DMS114 treated with DMSO at 0.1 percent for 48 hours (cell line): ENCODE results near the gene MYO10.
"Not testable (repeated sequence)": the region's sequence is repeated elsewhere in the genome, so short reads cannot be mapped to it uniquely, and the experiment has no call there.

ENCODE experiments used
- DNase-seq: peaks from one replicate; lab custom pipeline; 2025; ENCODE audit not compliant: unreplicated experiment; lab: John Stamatoyannopoulos, UW

MYO10 gene

DNA sequence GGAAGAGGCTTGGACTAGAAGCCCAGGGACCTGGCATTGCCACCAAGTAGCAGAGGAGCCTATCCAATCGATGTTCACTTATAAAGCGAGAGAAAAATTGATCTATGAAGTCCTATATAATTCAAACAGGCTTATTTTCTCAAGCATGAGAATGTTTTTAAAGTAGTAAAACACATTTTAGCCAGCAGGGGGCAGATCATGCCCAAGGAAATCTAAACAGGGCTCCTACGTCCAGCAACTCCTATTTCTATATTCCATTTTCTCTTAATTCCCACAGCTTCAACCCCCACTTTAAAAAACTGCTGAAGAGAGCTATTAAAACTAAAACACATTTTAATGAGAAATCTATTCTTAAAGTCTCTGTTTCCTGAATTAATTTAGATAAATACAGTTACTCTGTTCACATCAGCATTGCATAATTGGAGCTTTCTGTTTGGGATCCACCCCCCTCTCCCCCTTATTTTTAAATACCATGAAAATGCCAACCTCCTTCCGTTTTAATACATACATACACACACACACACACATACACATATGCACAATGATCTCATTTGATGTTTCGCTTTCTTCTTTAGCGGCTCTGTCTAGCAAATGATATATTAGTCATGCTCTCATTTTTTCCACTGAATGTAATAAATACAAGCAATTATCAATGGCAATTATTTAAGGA is 144.9 kb downstream of the MYO10 start:
- peak; percentile 33 for DNase-seq

DNA sequence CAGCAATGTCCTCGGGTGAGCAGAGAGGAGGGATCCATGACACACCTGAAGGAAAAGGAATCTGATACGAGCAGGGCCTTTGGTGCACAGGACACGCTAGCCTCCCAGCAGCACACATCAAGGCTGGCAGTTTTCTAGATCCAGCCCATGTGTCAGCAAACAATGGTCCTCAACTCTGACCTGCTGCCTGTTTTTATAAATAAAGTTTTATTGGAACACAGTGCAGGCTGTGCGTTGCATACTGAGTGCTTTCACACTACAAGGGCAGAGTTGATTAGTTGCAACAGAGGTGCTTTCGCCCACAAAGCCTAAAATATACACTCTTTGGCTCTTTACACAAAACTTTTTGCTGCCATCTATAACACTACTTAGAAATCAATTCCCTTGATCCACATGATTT is 147.1 kb downstream of the MYO10 start:
- no peak for DNase-seq

DNA sequence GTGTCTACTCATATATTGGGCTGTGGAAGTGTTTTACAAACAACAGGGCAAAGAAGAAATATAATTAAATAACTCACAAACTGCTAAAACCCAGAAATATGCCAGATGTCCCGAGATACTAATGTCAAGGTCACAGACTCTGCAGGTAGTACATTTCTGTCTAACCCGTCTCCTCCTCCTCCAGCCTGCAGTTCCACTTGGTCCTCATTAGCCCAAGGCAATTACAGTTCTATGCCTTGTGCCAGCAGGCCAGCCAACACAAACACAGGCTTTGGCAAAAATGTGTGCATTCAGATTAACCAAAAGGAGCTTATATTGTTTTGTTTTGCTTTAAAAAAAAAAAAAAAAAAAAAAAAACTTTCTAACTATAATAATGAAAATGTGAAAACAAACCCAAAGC is 148.8 kb downstream of the MYO10 start:
- DNase-seq: no peak

DNA sequence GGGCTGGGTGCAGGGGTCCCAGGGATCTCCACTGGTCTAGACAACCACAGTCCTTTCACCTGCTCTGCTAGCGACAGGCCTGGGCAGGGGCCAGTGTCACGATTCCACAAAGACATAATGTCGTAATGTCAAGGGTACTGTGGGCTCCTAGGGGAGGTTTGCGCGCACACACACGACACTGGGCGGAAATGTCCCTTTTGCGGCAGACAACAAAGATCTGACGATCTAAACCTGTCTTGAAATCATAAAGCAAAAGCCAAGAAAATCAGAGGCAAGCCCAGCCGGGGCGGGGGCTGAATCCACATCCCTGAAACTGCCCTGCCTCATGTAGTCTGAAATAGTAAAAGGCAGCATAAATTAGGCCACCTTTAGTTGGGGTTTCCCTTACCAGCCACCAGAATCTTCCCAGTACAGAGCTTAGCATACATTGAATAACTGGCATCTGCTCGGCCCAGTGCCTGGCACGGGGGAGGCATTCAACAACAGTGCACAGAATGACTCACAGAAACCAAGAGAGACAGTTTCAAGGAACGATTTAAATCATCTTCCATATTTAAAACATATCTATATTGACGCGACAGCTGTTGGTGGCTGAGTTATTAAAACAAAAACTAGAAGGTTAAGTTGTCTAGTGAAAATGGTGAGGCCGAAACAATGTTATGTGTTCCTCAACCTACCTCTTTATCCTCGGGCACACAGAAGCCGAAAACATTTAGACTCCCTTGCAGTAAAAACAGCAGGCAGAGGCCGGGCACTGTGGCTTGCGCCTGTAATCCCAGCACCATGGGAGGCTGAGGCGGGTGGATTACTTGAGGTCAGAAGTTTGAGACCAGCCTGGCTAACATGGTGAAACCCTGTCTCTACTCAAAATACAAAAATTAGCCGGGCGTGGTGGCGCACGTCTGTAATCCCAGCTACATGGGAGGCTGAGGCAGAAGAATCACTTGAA is 151.0 kb downstream of the MYO10 start:
- DNase-seq: no peak

DNA sequence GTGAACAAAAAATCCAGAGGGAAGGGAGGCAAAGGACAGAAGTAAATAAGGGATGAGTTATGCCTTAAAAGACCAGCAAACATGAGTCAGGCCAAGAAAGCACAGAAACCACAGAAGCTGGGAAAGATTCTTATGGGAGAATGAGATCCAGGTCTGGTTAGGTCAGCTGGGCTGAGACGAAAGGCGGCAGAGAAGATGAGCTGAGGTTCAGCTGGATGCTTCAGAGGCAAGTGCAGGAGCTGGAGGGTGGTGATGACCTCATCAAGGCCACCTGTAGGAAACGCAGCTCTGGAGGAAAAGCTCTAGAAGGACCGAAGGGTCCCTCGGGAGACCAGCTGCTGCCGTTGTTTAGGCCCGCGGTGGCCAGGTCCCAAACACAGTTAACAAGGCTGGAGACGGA is 152.0 kb downstream of the MYO10 start:
- no peak for DNase-seq

DNA sequence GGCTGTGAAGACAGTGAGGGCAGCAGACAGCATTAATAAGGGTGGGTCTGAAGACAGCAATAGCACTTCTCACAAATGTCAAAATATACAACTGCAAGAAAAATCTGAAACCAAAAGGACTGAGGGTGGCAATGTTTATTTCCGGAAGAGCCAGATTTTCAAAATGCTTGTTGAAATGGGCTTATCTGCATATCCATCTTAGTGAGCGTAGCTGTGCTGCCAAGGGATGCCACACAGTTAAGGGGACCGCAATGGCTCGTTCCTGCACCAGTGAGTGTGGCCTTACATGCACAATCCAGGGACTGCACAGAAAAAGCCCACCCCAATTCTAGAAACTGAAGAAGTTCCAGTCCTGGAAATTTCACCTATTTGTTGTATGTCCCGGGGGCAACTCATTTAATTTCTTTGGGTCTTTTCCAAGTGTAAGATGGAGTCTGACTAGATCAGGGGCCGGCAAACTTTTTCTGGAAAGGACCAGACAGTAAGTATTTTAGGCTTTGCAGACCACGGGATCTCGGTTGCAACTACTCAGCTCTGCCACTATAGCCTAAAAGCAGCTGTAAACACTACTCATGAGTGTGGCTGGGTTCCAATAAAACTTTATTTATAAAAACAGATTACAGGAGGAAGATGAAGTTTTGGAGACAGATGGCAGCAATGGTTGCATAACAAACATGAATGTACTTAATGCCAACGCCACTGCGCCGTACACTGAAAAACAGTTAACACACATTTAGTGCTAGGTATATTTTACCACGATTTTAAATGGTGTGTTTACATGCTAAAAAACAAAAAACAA is 154.1 kb downstream of the MYO10 start:
- DNase-seq: no peak

DNA sequence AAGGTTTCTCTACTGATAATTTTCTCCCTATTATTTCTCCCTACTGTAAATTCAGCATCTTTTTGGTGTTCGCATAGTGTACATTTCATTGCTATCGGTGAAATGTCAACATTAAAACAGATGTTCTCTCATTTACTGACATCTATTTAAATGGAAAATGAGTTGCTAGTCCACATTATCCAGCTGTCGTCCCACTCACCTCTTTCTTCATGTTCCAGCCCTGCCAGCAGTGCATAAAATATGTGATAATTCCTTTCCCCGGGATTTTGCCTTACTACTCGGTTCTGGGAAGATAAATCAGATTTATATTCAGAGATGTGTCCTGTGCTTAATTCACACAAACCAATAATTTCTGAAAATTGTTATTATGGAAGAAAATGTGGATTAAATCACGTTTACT is 155.8 kb downstream of the MYO10 start:
- no peak for DNase-seq

DNA sequence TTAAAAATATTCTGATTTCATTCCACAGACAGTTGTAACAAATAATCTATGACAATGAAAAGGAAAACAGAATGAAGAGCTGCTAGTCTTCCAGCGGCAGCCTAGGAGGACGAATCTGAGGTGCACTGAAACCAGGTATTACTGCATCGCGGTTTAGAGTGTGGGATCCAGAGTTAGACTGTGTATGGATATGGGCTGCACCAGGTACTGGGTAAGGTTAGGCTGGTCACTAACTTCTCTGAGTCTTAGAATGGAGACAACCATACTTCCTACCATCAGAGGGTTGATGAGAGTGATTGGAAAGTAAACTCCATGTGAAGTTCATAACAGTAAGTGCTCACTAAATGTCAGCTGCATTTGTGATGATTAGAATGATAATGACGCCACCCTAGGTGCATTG is 158.7 kb downstream of the MYO10 start:
- DNase-seq: no peak

DNA sequence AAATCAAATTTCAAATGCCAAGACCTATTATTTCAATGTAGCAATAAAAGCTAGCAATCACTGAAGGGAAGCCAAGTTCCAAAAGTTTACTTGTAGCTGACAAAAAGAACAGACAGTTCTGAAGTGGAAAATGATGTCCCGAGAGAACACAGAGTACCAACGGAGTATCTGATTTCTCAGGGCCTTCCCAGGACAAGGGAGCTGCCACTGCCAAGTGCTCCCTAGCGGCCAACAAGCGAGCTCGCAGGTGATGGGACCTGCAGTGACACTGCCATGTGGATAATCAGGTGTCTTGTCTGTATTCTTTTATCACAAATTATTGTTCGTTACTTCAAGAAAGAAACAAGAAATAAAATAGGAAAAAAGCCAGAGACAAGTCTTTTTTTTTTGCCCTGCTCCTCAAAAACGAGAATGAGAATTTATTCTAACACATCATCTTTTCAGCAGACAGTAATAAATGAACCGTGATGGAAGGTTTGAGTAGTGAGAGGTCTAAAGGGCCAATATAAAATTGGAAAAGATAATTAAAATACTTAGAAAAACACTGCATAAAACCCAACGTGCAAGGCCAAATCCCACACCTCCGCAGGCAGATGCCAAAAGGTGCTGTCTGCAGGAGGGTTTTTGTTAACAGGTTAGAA is 159.4 kb downstream of the MYO10 start:
- DNase-seq: no peak

DNA sequence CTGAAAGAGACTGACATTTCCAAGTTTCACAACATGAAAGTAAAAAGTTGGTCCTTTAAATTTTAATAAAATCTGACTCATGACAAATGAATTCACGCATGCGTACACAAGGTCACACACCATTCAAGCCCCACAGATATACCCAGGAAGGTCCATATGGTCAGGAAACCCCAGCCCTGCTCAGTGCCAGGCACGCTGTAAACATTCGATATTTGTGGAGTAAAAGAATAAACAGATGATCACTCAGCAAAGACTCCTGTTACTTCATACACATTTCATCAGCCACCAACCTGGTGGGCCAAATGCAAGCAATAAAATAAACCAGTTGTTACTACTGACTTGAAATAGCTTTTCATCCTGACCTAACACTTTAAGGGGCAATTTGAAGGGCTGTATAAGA is 161.3 kb downstream of the MYO10 start:
- DNase-seq: no peak

DNA sequence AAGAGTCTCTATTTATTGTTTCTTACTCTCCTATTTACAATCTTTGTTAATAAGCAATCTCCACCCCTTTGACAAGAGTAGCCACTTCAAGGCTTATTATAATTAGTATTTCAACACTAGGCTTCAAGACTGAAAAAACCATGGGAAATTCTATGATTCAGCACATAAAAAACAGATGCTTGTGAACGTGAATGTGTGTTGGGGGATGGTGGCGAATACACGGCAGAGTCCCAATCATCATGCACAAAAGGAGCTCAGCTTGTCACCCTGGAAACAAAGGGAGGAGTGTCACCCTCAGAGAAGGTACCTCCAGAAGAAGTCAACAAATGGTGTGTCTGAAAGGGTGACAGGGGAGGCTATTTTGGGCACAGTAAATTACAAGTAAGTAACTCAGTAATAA is 162.1 kb downstream of the MYO10 start:
- DNase-seq: no peak

DNA sequence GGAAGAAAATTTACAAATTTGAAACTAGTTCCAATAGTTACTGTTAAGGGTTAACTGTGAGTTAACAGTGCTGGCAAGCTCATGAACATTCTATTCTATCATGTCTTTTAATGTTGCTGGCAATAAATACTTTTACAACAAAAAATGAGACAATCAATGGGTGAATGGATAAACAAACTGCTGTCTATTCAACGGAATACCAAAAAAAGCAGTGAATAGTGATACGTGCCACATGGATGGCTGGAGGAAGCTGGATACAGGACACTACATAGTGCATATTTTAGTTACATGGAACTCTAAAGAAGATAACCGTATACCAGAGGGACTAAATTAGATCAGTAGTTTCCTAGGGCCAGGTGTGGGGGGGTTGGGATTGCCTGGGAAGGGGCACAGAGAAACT is 163.5 kb downstream of the MYO10 start:
- no peak for DNase-seq

DNA sequence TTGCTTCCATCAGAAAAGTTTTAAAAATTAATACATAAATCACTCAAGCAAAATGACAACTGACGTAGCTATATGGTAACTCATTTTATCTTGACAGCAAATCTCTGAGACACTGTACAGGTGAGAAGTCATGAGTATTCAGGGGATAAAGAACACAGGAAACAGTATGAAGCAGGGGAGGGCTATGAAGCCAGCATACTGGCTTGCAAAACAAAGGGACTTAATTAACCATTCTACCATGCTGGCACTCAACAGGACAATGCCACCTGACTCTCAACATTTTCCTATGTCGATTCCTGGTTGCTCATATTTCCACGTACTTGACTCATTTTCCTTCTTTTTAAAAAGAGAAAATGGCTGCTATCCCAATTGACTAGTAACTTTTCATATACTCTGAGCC is 167.9 kb downstream of the MYO10 start:
- DNase-seq: no peak

DNA sequence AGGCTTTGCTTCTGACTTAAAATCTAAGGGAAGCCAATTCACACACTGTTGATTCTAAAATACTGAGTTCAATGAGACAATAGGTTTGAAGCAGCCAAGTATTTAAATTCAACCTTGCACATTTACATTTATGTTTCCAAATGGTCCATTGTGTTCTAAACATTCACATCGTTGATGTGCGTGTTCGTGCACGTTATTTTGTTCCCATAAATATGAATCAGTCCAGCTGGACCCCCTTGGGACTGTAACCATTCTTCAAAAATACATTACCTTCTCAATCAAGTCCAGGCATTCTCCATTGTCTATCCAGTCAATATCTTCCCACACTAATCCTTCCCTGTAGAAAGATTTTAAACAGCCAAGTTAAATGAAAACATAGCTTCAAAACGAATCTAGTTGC is 172.9 kb downstream of the MYO10 start:
- no peak for DNase-seq

DNA sequence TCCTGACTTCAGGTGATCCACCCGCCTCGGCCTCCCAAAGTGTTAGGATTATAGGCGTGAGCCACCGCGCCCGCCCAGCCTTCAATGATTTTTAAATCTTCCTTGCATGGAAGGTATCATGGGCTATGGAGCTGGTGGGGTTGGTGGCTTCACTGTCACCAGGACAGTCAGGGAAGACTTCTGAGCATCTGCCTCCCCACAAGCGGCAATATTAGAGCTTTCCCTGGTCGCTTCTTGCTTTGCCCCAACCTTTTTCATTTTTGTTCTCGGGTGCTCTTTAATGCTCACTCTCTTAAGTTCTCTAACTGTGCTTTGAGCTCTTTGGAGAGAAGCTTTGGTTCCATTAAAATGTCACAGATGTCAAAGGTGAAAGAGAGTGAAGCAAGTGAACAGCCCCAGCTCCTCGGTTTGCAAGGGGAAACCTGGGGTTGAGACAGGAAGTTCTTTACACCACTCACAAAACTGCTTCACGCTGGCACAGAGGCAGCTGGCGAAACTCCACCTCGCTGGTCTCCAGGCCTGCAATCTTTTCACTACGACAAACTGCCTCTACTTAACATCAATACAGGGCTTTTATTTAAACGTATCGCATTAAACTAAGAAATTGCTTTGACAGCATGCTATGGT is 176.8 kb downstream of the MYO10 start:
- DNase-seq: no peak

DNA sequence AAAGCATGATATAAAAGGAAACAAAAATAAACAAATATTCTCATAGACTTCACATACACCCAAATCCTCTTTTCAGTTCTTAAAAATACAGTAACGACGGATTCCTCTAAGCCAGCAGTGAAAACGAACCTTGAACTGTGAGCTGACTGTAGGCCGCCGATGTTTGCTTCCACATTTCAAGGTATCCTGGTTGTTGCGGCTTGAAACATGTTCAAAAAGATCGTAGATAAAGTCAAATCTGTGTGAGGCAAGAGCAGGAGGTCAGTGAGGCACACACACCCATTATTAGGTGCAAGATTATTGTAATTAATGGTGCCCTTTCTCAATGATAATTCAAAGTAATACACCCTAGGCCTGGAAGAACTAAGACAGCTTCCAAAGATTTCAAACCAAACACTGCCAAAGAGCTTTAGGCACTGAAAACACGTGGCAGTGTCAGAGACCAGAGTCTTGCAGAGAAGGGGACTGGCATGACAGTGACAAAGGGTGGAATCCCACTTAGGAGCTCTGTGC is 178.0 kb downstream of the MYO10 start:
- no peak for DNase-seq

DNA sequence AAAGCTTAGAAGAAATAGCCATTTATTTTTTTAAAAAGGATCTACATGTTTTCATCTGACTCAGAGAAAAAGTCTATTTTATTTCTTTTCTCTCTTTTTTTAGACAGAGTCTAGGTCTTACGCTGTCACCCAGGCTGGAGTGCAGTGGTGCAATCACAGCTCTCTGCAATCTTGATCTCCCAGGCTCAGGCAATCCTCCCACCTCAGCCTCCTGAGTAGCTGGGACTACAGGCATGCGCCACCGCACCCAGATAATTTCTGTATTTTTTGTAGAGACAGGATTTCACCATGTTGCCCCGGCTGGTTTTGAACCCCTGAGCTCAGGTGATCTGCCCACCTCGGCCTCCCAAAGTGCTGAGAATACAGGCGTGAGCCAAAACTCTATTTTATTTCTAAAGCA is 178.5 kb downstream of the MYO10 start:
- DNase-seq: not testable (repeated sequence)

DNA sequence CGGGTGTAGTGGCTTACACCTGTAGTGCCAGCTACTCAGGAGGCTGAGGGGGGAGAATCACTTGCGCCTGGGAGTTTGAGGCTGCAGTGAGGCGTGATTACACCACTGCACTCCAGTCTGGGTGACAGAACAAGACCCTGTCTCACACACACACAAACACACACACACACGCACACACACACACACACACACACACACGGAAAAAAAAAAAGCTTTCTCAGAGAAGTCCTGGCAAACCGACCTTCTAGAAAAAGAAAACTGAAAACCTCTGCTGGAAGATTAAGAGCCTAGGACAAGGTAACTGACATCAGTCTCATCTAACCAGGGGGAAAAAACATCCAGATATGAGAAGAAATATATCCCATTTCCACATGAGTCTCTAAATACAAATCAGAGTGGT is 178.9 kb downstream of the MYO10 start:
- DNase-seq: no peak

DNA sequence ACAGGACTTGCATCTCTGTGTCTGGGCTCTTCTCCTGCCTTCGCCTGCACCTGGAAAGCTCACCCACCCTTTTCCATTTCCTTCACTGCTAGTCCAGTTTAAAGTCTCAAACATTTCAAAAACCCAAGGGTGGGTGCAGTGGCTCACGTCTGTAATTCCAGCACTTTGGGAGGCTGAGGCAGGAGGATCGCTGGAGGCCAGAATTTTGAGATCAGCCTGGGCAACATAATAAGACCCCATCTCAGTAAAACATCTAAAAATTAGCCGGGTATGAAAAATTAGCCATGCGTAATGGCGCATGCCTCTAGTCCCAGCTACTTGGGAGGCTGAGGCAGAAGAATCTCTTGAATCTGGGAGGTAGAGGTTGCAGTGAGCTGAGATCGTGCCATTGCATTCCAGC is 179.4 kb downstream of the MYO10 start:
- DNase-seq: no peak

DNA sequence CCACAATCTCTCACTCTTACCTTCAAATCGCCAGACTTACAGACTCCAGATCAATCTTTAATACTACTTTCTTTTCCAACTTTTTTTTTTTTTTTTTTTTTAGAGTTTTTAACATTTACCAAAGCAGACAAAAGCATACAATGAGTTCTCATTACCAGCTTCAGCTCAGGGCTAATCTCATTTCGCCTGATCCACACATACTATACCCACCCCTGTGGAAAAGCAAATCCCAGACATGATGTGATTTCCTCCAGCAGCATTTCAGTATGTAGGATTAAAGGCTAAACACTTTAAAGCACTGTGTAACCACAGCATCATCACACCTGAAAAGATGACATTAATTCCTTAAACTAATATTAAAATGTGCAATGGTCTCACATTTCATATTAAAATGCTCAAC is 180.4 kb downstream of the MYO10 start:
- no peak for DNase-seq

DNA sequence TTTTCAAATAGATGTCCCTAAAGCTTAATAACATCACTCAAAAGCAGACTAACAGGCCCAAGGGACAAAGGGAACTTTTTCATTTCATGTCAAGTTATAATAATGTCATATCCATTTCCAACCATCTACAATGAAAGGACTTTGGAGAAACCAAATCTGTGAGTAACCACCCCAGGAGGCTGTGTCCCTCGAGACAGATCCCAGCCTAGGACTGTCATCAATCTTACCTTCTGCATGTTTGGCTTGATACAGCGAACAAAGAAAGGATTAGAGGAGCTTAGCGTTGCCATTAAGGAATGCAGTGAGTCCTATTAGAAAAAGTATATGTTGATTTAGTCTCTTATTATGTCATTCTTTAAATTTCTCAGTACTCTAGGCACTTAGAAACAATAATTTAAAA is 181.5 kb downstream of the MYO10 start:
- DNase-seq: no peak
